ENCODE measurements around the gene CACHD1.

Gene CACHD1

DNA sequence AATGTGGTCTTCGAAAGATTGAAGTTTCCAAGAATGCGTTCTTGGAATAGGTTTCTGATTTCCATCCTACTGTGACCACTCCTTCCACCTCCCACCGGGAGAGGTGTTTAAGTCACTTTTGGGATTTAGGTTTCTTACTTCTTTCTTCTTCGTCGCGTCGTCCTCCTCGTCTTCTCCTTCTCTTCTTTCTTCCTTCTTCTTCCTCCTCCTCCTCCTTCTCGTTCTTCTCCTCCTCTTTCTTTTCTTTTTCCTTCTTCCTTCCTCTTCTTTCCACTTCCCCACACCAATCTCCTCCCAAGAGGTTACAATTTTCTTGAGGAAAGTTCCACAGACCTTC, 2.1 kb downstream of the CACHD1 start:
- no peak for DNase-seq (ENCODE audit: low spot score)
- H3K27ac ChIP-seq, result peak overlapping the region in 1 of 2 donors; percentile 87
- TF ChIP-seq CTCF (IDR thresholded peaks at IDR 0.05), result no peak
- H3K4me3 ChIP-seq, result peak overlapping the region; percentile 78

GRCh38 chr1:64472805-64473204, 2.9 kb downstream of the CACHD1 start:
- DNase-seq (ENCODE audit: low spot score), result no peak
- no peak for TF ChIP-seq CTCF (IDR thresholded peaks at IDR 0.05)
- Histone ChIP-seq H3K4me3 (no peak overlapping the region), H3K27ac (no peak overlapping the region)

GRCh38 chr1:64473367-64473766, 3.4 kb downstream of the CACHD1 start:
- no peak for DNase-seq (ENCODE audit: low spot score)
- TF ChIP-seq CTCF (IDR thresholded peaks at IDR 0.05), result no peak
- no peak overlapping the region for H3K27ac ChIP-seq
- H3K4me3 ChIP-seq, result no peak overlapping the region

- no peak overlapping the region for H3K4me3 ChIP-seq
- TF ChIP-seq CTCF (IDR thresholded peaks at IDR 0.05), result no peak
- DNase-seq (ENCODE audit: low spot score), result no peak
- H3K27ac ChIP-seq, result no peak overlapping the region
Measured at GRCh38 chr1:64474133-64474532, 4.2 kb downstream of the CACHD1 start.

GRCh38 chr1:64474665-64475439, 4.9 kb downstream of the CACHD1 start:
- no peak for DNase-seq (ENCODE audit: low spot score)
- no peak for TF ChIP-seq CTCF (IDR thresholded peaks at IDR 0.05)
- Histone ChIP-seq H3K27ac (peak overlapping the region in 1 of 2 donors; percentile 25), H3K4me3 (no peak overlapping the region)

- peak overlapping the region in 1 of 2 donors; percentile 55 for H3K27ac ChIP-seq
- no peak for TF ChIP-seq CTCF (IDR thresholded peaks at IDR 0.05)
- H3K4me3 ChIP-seq, result no peak overlapping the region
- DNase-seq (ENCODE audit: low spot score), result no peak
Measured at GRCh38 chr1:64476251-64476952, 6.5 kb downstream of the CACHD1 start.
